HCT116 (cell line): Measurements from ENCODE around the gene MEF2D. TPM values are rescaled to one million over a fixed set of nuclear protein-coding genes. Genes with fewer than 3 reads are reported as not detected.

Experiments
- ATAC-seq: fragments of 200-7000 bp; cut with Tn5 transposase; 2 replicates; pipeline ENCODE4 v1.9.1; 2020; ENCODE audit warnings: mild to moderate bottlenecking, moderate library complexity
- BruUV-seq: library from RNA; stranded (reverse); fragments of 400-500 nt; replicated peaks from 2 replicates; lab custom pipeline; 2021; lab: Mats Ljungman, UMichigan
- CTCF ChIA-PET: fragments of 300-600 bp; sonication (Branson Sonifier 250); formaldehyde crosslinking; loops from one replicate; lab custom pipeline; 2021; ENCODE audit warnings: antibody characterized with exemption; lab: Charles Lee
- POLR2A ChIA-PET: fragments of 300-600, 350-600 bp; sonication (Branson Sonifier 250); formaldehyde crosslinking; loops from one replicate; lab custom pipeline; 2021; ENCODE audit warnings: antibody characterized with exemption; lab: Charles Lee
- RAD21 ChIA-PET, 2 experiments: fragments of 300-600 bp; sonication (Branson Sonifier 250); formaldehyde crosslinking; loops; one replicate each; lab custom pipeline; 2023; ENCODE audit warnings: low total read pairs in 2 of 2; ENCODE audit not compliant: uncharacterized antibody in 2 of 2, unreplicated experiment in 2 of 2, low non-redundant PET in 1 of 2; lab: Charles Lee
- DNase-seq: peaks from one replicate; pipeline ENCODE4 v3.0.0-alpha.2; 2010; ENCODE audit warnings: low read depth, low spot score
- H2AFZ ChIP-seq: fragments of 200-600 bp; shearing (Covaris generic), sonication (generic); 2 replicates; pipeline ENCODE4 v1.6.1; 2017; ENCODE audit warnings: low read depth, mixed run types, mixed read lengths, antibody characterized with exemption, low read length; ENCODE audit not compliant: poor library complexity, severe bottlenecking
- H3K27ac ChIP-seq: 2 replicates; pipeline ENCODE4 v1.5.1; 2012; ENCODE audit warnings: low read depth, low read length
- H3K27me3 ChIP-seq: fragments of 200-600 bp; sonication (generic); 2 replicates; pipeline ENCODE4 v1.6.1; 2016; ENCODE audit warnings: mixed run types, low read length, mixed read lengths; ENCODE audit not compliant: insufficient read depth
- H3K36me3 ChIP-seq, 2 experiments: fragments of 200-500 bp in 1 of 2; fragments of 200-600 bp in 1 of 2; sonication (Bioruptor generic) in 1 of 2; sonication (generic) in 1 of 2; 2 replicates each; pipeline versions ENCODE4 v1.5.1 to v1.6.1; 2014 to 2016; ENCODE audit warnings: low read length in 2 of 2, inconsistent platforms in 1 of 2, mixed read lengths in 1 of 2, mixed run types in 1 of 2; ENCODE audit not compliant: insufficient read depth in 2 of 2, control insufficient read depth in 1 of 2
- H3K4me1 ChIP-seq, 2 experiments: fragments of 200-600 bp in 1 of 2; sonication (generic) in 1 of 2; 2 replicates each; pipeline versions ENCODE4 v1.5.1 to v1.6.1; 2012 to 2017; ENCODE audit warnings: low read length in 2 of 2, inconsistent platforms in 1 of 2, mild to moderate bottlenecking in 1 of 2, mixed read lengths in 1 of 2, mixed run types in 1 of 2, moderate library complexity in 1 of 2; ENCODE audit not compliant: insufficient read depth in 2 of 2, control insufficient read depth in 1 of 2
- H3K4me2 ChIP-seq: fragments of 200-600 bp; sonication (generic); 2 replicates; pipeline ENCODE4 v1.6.1; 2017; ENCODE audit warnings: mixed run types, low read length, mixed read lengths
- H3K4me3 ChIP-seq, 2 experiments: fragments of 200-600 bp in 1 of 2; sonication (generic) in 1 of 2; replicated peaks in 1 of 2; 2 replicates each; pipeline ENCODE4 v1.5.1; 2011 to 2016; ENCODE audit warnings: low read length in 2 of 2, control low read depth in 1 of 2, low read depth in 1 of 2, mild to moderate bottlenecking in 1 of 2, mixed read lengths in 1 of 2, mixed run types in 1 of 2
- H3K79me2 ChIP-seq: fragments of 200-600 bp; sonication (generic); 2 replicates; pipeline ENCODE4 v1.6.1; 2017; ENCODE audit warnings: mild to moderate bottlenecking, mixed run types, low read length, moderate library complexity, mixed read lengths; ENCODE audit not compliant: insufficient read depth
- H3K9ac ChIP-seq: fragments of 200-600 bp; sonication (generic); 2 replicates; pipeline ENCODE4 v1.6.1; 2016; ENCODE audit warnings: low read length, mixed read lengths
- H3K9me2 ChIP-seq: fragments of 200-600 bp; sonication (generic), shearing (Covaris generic); 2 replicates; pipeline ENCODE4 v1.6.1; 2017; ENCODE audit warnings: mixed run types, mild to moderate bottlenecking, moderate library complexity; ENCODE audit not compliant: insufficient read depth
- H3K9me3 ChIP-seq, 2 experiments: fragments of 200-500 bp in 1 of 2; fragments of 200-600 bp in 1 of 2; sonication (Bioruptor generic) in 1 of 2; sonication (generic) in 1 of 2; 2 replicates each; pipeline ENCODE4 v1.6.1; 2014 to 2017; ENCODE audit warnings: low read length in 2 of 2, mixed read lengths in 2 of 2, inconsistent platforms in 1 of 2, low read depth in 1 of 2, mild to moderate bottlenecking in 1 of 2, mixed run types in 1 of 2, moderate library complexity in 1 of 2; ENCODE audit not compliant: control insufficient read depth in 1 of 2, insufficient read depth in 1 of 2
- H4K20me1 ChIP-seq: fragments of 200-600 bp; sonication (generic), shearing (Covaris generic); 2 replicates; pipeline ENCODE4 v1.6.1; 2017; ENCODE audit warnings: mixed run types, mild to moderate bottlenecking, moderate library complexity; ENCODE audit not compliant: insufficient read depth
- ATF3 ChIP-seq: IDR thresholded peaks from 2 replicates; pipeline ENCODE4 v1.6.1; 2012
- CEBPB ChIP-seq: IDR thresholded peaks from 2 replicates; pipeline ENCODE4 v1.6.1; 2012; ENCODE audit warnings: low read depth
- CTCF ChIP-seq, 3 experiments: fragments of 200-600 bp in 1 of 3; sonication (generic) in 1 of 3; IDR thresholded peaks in 2 of 3; conservative IDR thresholded peaks in 1 of 3; 2 replicates each; pipeline ENCODE4 v1.5.1; 2012 to 2017; ENCODE audit warnings: low read depth in 2 of 3, low read length in 2 of 3, antibody characterized with exemption in 1 of 3, borderline replicate concordance in 1 of 3, control low read depth in 1 of 3, mild to moderate bottlenecking in 1 of 3, mixed read lengths in 1 of 3, mixed run types in 1 of 3, moderate library complexity in 1 of 3; ENCODE audit not compliant: insufficient read depth in 1 of 3
- ELF1 ChIP-seq: IDR thresholded peaks from 2 replicates; pipeline ENCODE4 v1.6.1; 2012; ENCODE audit warnings: low read depth, borderline replicate concordance
- EZH2 ChIP-seq: fragments of 200-600 bp; sonication (generic); IDR thresholded peaks from 2 replicates; pipeline ENCODE4 v1.6.1; 2017; ENCODE audit warnings: antibody characterized with exemption, mixed run types
- FOSL1 ChIP-seq: IDR thresholded peaks from 2 replicates; pipeline ENCODE4 v1.6.1; 2012; ENCODE audit warnings: low read depth
- POLR2A ChIP-seq: IDR thresholded peaks from 2 replicates; pipeline ENCODE4 v1.7.0; 2011; ENCODE audit warnings: borderline replicate concordance; ENCODE audit not compliant: insufficient read depth, insufficient read length; ENCODE audit errors: extremely low read depth
- POLR2AphosphoS5 ChIP-seq: IDR thresholded peaks from 2 replicates; pipeline ENCODE4 v1.6.1; 2011; ENCODE audit warnings: mild to moderate bottlenecking, low read depth, low read length, moderate library complexity
- RAD21 ChIP-seq: IDR thresholded peaks from 2 replicates; pipeline ENCODE4 v1.6.1; 2012; ENCODE audit warnings: low read depth, mild to moderate bottlenecking
- SIN3A ChIP-seq: IDR thresholded peaks from 2 replicates; pipeline ENCODE4 v1.6.1; 2012; ENCODE audit warnings: low read depth
- SP1 ChIP-seq: IDR thresholded peaks from 2 replicates; pipeline ENCODE4 v1.6.1; 2012; ENCODE audit warnings: low read depth
- SRF ChIP-seq: IDR thresholded peaks from 2 replicates; pipeline ENCODE4 v1.6.1; 2012; ENCODE audit warnings: low read depth
- TCF7L2 ChIP-seq: IDR thresholded peaks from 2 replicates; pipeline ENCODE4 v1.7.0; 2011; ENCODE audit warnings: borderline replicate concordance, inconsistent platforms; ENCODE audit not compliant: insufficient read depth, insufficient read length; ENCODE audit errors: extremely low read depth
- YY1 ChIP-seq: IDR thresholded peaks from 2 replicates; pipeline ENCODE4 v1.6.1; 2011; ENCODE audit warnings: low read length, low read depth, moderate library complexity, mild to moderate bottlenecking; ENCODE audit not compliant: insufficient replicate concordance; ENCODE audit errors: extremely low read depth
- ZBTB33 ChIP-seq: IDR thresholded peaks from 2 replicates; pipeline ENCODE4 v1.6.1; 2011; ENCODE audit warnings: mild to moderate bottlenecking, low read length, moderate library complexity; ENCODE audit not compliant: insufficient replicate concordance; ENCODE audit errors: extremely low read depth
- ZFX ChIP-seq: fragments of 450-650 bp; IDR thresholded peaks from 2 replicates; pipeline ENCODE4 v1.6.1; 2017
- ZNF274 ChIP-seq: fragments of 200-500 bp; sonication (Bioruptor generic); IDR thresholded peaks from 2 replicates; pipeline ENCODE4 v1.6.1; 2014; ENCODE audit warnings: mild to moderate bottlenecking, low read depth, low read length, inconsistent platforms
- intact Hi-C: fragments of 100-400 bp; cut with micrococcal nuclease; formaldehyde crosslinking; loops from 2 replicates; pipeline ENCODE4 v1.10.0; 2022
- total RNA-seq: library from RNA; stranded (reverse); gene quantifications from one replicate; pipeline ENCODE4 v1.2.1, GENCODE V29; 2021; ENCODE audit not compliant: unreplicated experiment

MEF2D gene
- total RNA-seq, 1 experiment from 2014 or later, result 44.2 TPM

- TF ChIP-seq ZBTB33 (no peak), ELF1 (no peak), CEBPB (no peak), SIN3A (no peak), POLR2A (no peak)
These were observed 583 bp downstream of the MEF2D start (continued) for GRCh38 chr1:156499842-156500542.

GRCh38 chr1:156499194-156499841 lies 1.3 kb downstream of the MEF2D start:
- TF ChIP-seq ZBTB33, result no peak
- TF ChIP-seq SP1, result no peak
- no peak for TF ChIP-seq FOSL1
- no peak for TF ChIP-seq ZNF274
- TF ChIP-seq SIN3A, result no peak
- TF ChIP-seq SRF, result no peak
- no peak for TF ChIP-seq CEBPB
- TF ChIP-seq CTCF (IDR thresholded peaks at IDR 0.05 in 2 of 3, conservative IDR thresholded peaks at IDR 0.05 in 1 of 3; ENCODE audit: borderline replicate concordance in 1 of 3, insufficient read depth in 1 of 3, low read depth in 2 of 3, low read length in 2 of 3), result no peak
- no peak for TF ChIP-seq ATF3
- no peak for TF ChIP-seq POLR2AphosphoS5
- no peak for TF ChIP-seq EZH2
- no peak for TF ChIP-seq ZFX
- no peak for TF ChIP-seq RAD21
- no peak for TF ChIP-seq YY1
- no peak for TF ChIP-seq TCF7L2
- TF ChIP-seq POLR2A, result no peak
- RAD21 ChIA-PET, result no interaction called here
- no peak for ATAC-seq
- Histone ChIP-seq H3K79me2 (peaks cover 61% of the 10 kb centered on the region), H3K4me1 (peaks cover 47 to 80% of the 10 kb centered on the region in 2 experiments), H4K20me1 (no peaks in the 10 kb centered on the region), H3K4me3 (peak overlapping the region; percentile 89 to 97), H3K27ac (peak overlapping the region; percentile 2; the same call in 1 of the 2 replicates), H2AFZ (no peak overlapping the region), H3K36me3 (no peaks in the 10 kb centered on the region), H3K9me2 (no peaks in the 10 kb centered on the region), H3K4me2 (peak overlapping the region; percentile 93), H3K9me3 (no peaks in the 10 kb centered on the region), H3K9ac (peak overlapping the region; percentile 97), H3K27me3 (no peaks in the 10 kb centered on the region)
- CTCF ChIA-PET, result interaction anchor here (0.7 kb wide), 1 partner anchor 19 kb away, joined by 3 read pairs; no protein-coding TSS in a partner anchor
- POLR2A ChIA-PET, result interaction anchor here (0.7 kb wide), 1 partner anchor 1525 kb away, joined by 3 read pairs; no protein-coding TSS in a partner anchor
- intact Hi-C loops, result no loop called here
- TSS peak; percentile 38 for BruUV-seq
- no peak for DNase-seq
